SK-N-SH (cell line): Measurements from ENCODE around the gene ADGRF4. TPM values are rescaled to one million over a fixed set of nuclear protein-coding genes. Genes with fewer than 3 reads are reported as not detected.

ENCODE experiments used
- CTCF ChIA-PET: fragments of 300-600, 350-600 bp; formaldehyde crosslinking; extraction: SDS; loops from one replicate; lab custom pipeline; 2021; lab: Yijun Ruan, JAX
- POLR2A ChIA-PET: fragments of 350-600 bp; sonication (Branson Sonifier 250); formaldehyde crosslinking; extraction: SDS; loops from one replicate; lab custom pipeline; 2020; ENCODE audit warnings: antibody characterized with exemption, inconsistent platforms; lab: Yijun Ruan, JAX
- DNase-seq: peaks from one replicate; pipeline ENCODE4 v3.0.0; 2012
- H2AFZ ChIP-seq: fragments of 200-600 bp; sonication (generic); 2 replicates; pipeline ENCODE4 v1.8.1; 2016; ENCODE audit warnings: antibody characterized with exemption, mild to moderate bottlenecking, low read depth
- H3F3A ChIP-seq: fragments of 200-600 bp; sonication (generic); replicated peaks from 2 replicates; pipeline ENCODE3; 2016; ENCODE audit warnings: antibody characterized with exemption, mild to moderate bottlenecking; ENCODE audit not compliant: insufficient read depth
- H3K27ac ChIP-seq, 2 experiments: fragments of 200-500 bp in 1 of 2; fragments of 200-600 bp in 1 of 2; sonication (Bioruptor generic) in 1 of 2; sonication (generic), shearing (Covaris generic) in 1 of 2; 2 replicates each; pipeline versions ENCODE4 v1.5.1 to v1.6.1; 2014 to 2016; ENCODE audit warnings: low read depth in 2 of 2, inconsistent platforms in 1 of 2, low read length in 1 of 2, mild to moderate bottlenecking in 1 of 2, mixed read lengths in 1 of 2
- H3K27me3 ChIP-seq: fragments of 200-600 bp; sonication (generic), shearing (Covaris generic); 2 replicates; pipeline ENCODE4 v1.6.1; 2016; ENCODE audit warnings: mixed run types; ENCODE audit not compliant: insufficient read depth
- H3K36me3 ChIP-seq, 2 experiments: fragments of 200-500 bp in 1 of 2; fragments of 200-600 bp in 1 of 2; sonication (Bioruptor generic) in 1 of 2; sonication (generic) in 1 of 2; replicated peaks in 1 of 2; 2 replicates each; pipeline versions ENCODE3 to v1.5.1; 2014 to 2016; ENCODE audit warnings: low read length in 1 of 2, mild to moderate bottlenecking in 1 of 2; ENCODE audit not compliant: insufficient read depth in 2 of 2, control insufficient read depth in 1 of 2
- H3K4me1 ChIP-seq, 2 experiments: fragments of 200-500 bp in 1 of 2; fragments of 200-600 bp in 1 of 2; sonication (Bioruptor generic) in 1 of 2; sonication (generic), shearing (Covaris generic) in 1 of 2; 2 replicates each; pipeline versions ENCODE4 v1.5.1 to v1.6.1; 2014 to 2016; ENCODE audit warnings: low read depth in 1 of 2, low read length in 1 of 2, mixed run types in 1 of 2; ENCODE audit not compliant: insufficient read depth in 2 of 2, control insufficient read depth in 1 of 2
- H3K4me2 ChIP-seq: fragments of 200-600 bp; sonication (generic), shearing (Covaris generic); 2 replicates; pipeline ENCODE4 v1.6.1; 2017; ENCODE audit warnings: mixed run types
- H3K4me3 ChIP-seq, 2 experiments: fragments of 200-500 bp in 1 of 2; fragments of 200-600 bp in 1 of 2; sonication (Bioruptor generic) in 1 of 2; sonication (generic), shearing (Covaris generic) in 1 of 2; 2 replicates each; pipeline versions ENCODE4 v1.5.1 to v1.8.1; 2014 to 2016; ENCODE audit warnings: low read depth in 2 of 2, inconsistent platforms in 1 of 2, low read length in 1 of 2, mild to moderate bottlenecking in 1 of 2, mixed read lengths in 1 of 2, moderate library complexity in 1 of 2
- H3K79me2 ChIP-seq: fragments of 200-600 bp; sonication (generic); 2 replicates; pipeline ENCODE4 v1.8.1; 2017; ENCODE audit warnings: mild to moderate bottlenecking; ENCODE audit not compliant: insufficient read depth
- H3K9ac ChIP-seq: fragments of 200-600 bp; sonication (generic); 2 replicates; pipeline ENCODE4 v1.6.1; 2017; ENCODE audit warnings: mixed run types
- H3K9me2 ChIP-seq: fragments of 200-600 bp; sonication (generic); 2 replicates; pipeline ENCODE4 v1.6.1; 2017; ENCODE audit warnings: mixed run types
- H3K9me3 ChIP-seq: fragments of 200-600 bp; sonication (generic); 2 replicates; pipeline ENCODE4 v1.6.1; 2017; ENCODE audit warnings: mixed run types, mild to moderate bottlenecking, moderate library complexity
- H4K20me1 ChIP-seq: fragments of 200-600 bp; sonication (generic); 2 replicates; pipeline ENCODE4 v1.6.1; 2017; ENCODE audit warnings: mild to moderate bottlenecking, mixed run types; ENCODE audit not compliant: insufficient read depth
- CHD2 ChIP-seq: fragments of 150-350 bp; IDR thresholded peaks from 2 replicates; pipeline ENCODE4 v1.6.1; 2018; ENCODE audit warnings: low read length; ENCODE audit not compliant: partially characterized antibody
- EP300 ChIP-seq, 2 experiments: IDR thresholded peaks; 2 replicates each; pipeline versions ENCODE4 v1.4.0 to v1.6.1; 2012; ENCODE audit warnings: borderline replicate concordance in 1 of 2, low read depth in 1 of 2, low read length in 1 of 2
- EZH2phosphoT487 ChIP-seq: fragments of 200-600 bp; sonication (generic); IDR thresholded peaks from 2 replicates; pipeline ENCODE4 v1.6.1; 2017; ENCODE audit warnings: low read depth, mixed run types, mild to moderate bottlenecking, antibody characterized with exemption, moderate library complexity, borderline replicate concordance
- FOSL2 ChIP-seq: IDR thresholded peaks from 2 replicates; pipeline ENCODE4 v1.4.0; 2012; ENCODE audit warnings: low read depth, mild to moderate bottlenecking, moderate library complexity, borderline replicate concordance
- FOXJ3 ChIP-seq: sonication (generic); formaldehyde crosslinking; IDR thresholded peaks from 2 replicates; pipeline ENCODE4 v1.5.1; 2020; ENCODE audit warnings: mild to moderate bottlenecking, missing genetic modification reagents
- FOXM1 ChIP-seq: IDR thresholded peaks from 2 replicates; pipeline ENCODE4 v1.4.0; 2012; ENCODE audit warnings: low read depth, mild to moderate bottlenecking
- GABPA ChIP-seq: IDR thresholded peaks from 2 replicates; pipeline ENCODE4 v1.4.0; 2012; ENCODE audit warnings: low read depth, mild to moderate bottlenecking
- JUND ChIP-seq: IDR thresholded peaks from 2 replicates; pipeline ENCODE4 v1.4.0; 2012
- MEF2A ChIP-seq: IDR thresholded peaks from 2 replicates; pipeline ENCODE4 v1.4.0; 2012; ENCODE audit warnings: low read depth, borderline replicate concordance
- MXI1 ChIP-seq: IDR thresholded peaks from 2 replicates; pipeline ENCODE4 v1.6.1; 2012; ENCODE audit warnings: mild to moderate bottlenecking, low read depth, low read length, improper control_type of control experiment
- NRF1 ChIP-seq: IDR thresholded peaks from 2 replicates; pipeline ENCODE4 v1.6.1; 2012; ENCODE audit warnings: low read depth, mild to moderate bottlenecking, low read length
- POLR2AphosphoS5 ChIP-seq: IDR thresholded peaks from 2 replicates; pipeline ENCODE4 v1.6.1; 2012; ENCODE audit warnings: low read depth, low read length
- RAD21 ChIP-seq: IDR thresholded peaks from 2 replicates; pipeline ENCODE4 v1.6.1; 2012; ENCODE audit warnings: mild to moderate bottlenecking, low read length
- RFX5 ChIP-seq: IDR thresholded peaks from 2 replicates; pipeline ENCODE4 v1.6.1; 2012; ENCODE audit warnings: mild to moderate bottlenecking, improper control_type of control experiment, low read length
- RXRA ChIP-seq: IDR thresholded peaks from 2 replicates; pipeline ENCODE4 v1.4.0; 2012; ENCODE audit warnings: low read depth, mild to moderate bottlenecking, borderline replicate concordance
- TAF1 ChIP-seq: IDR thresholded peaks from 2 replicates; pipeline ENCODE4 v1.6.1; 2012; ENCODE audit warnings: low read depth, mild to moderate bottlenecking, low read length, moderate library complexity, borderline replicate concordance
- YY1 ChIP-seq: IDR thresholded peaks from 2 replicates; pipeline ENCODE4 v1.4.0; 2012; ENCODE audit warnings: low read depth, mild to moderate bottlenecking
- WGBS: methylation state at CpG from one replicate; pipeline ENCODE4 v1.1.6; 2017; ENCODE audit warnings: low lambda C conversion rate; 5-methylcytosine and 5-hydroxymethylcytosine counted together
- polyA plus RNA-seq, 3 experiments: library from polyadenylated mRNA; depleted of rRNA; stranded (reverse); fragments of >200 nt; gene quantifications; 2 replicates each; pipeline ENCODE4 v1.2.3, GENCODE V29; 2012
- TF ChIP-seq, protein P1 (sequence below): fragments of 200-600 bp; sonication (generic); IDR thresholded peaks from 2 replicates; pipeline ENCODE4 v1.6.1; 2017; ENCODE audit warnings: antibody characterized with exemption, mild to moderate bottlenecking, moderate library complexity
- TF ChIP-seq, protein P2 (sequence below): IDR thresholded peaks from 2 replicates; pipeline ENCODE4 v1.4.0; 2012; ENCODE audit warnings: low read depth
- TF ChIP-seq, protein P3 (sequence below): IDR thresholded peaks from 2 replicates; pipeline ENCODE4; 2012
- TF ChIP-seq, protein P4 (sequence below): IDR thresholded peaks from 2 replicates; pipeline ENCODE4 v1.4.0; 2012; ENCODE audit warnings: low read depth, borderline replicate concordance

Gene ADGRF4
- polyA plus RNA-seq, 1 of the 3 experiments (the other 2 are of a cell fraction): not detected

DNA sequence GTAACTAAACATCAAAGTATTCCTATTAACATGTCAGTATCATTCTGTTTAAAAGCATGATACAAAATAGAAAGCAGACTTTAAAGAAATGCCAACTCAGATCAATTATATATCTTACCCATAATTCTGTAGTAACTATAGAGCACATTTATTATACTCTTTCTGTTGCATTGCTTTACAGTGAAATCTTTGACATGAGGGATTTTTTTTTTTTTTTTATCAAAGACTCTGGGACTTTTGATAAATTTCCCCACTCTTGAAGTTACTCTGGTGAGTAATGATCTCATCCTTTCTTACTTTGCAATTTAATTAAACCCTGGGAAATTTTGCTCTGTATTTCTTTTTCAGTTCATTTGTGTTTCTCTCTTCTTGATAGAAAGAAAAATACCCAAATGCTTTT lies 17.4 kb downstream of the ADGRF4 start:
- Histone ChIP-seq H4K20me1 (no peaks in the 10 kb centered on the region), H3K9ac (no peak overlapping the region), H3K36me3 (no peaks in the 10 kb centered on the region), H2AFZ (no peak overlapping the region), H3K27ac (no peak overlapping the region), H3K27me3 (peaks cover 39% of the 10 kb centered on the region; the same call in 1 of the 2 replicates), H3K9me3 (no peaks in the 10 kb centered on the region), H3K4me3 (no peak overlapping the region), H3K4me1 (no peaks in the 10 kb centered on the region), H3K4me2 (no peak overlapping the region), H3K79me2 (no peaks in the 10 kb centered on the region), H3K9me2 (no peaks in the 10 kb centered on the region), H3F3A (no peaks in the 10 kb centered on the region)
- no peak for DNase-seq
- ChIA-PET CTCF (no interaction called here), POLR2A (no interaction called here)
- TF ChIP-seq EZH2phosphoT487 (no peak), RAD21 (no peak), GABPA (no peak), FOXJ3 (CRISPR knock-in tag) (no peak), MXI1 (no peak), EP300 (IDR thresholded peaks at IDR 0.05; ENCODE audit: borderline replicate concordance in 1 of 2, low read depth in 1 of 2, low read length in 1 of 2) (no peak), FOSL2 (no peak), MEF2A (no peak), JUND (no peak), YY1 (no peak), CHD2 (no peak)
- TF ChIP-seq, protein P1, sequence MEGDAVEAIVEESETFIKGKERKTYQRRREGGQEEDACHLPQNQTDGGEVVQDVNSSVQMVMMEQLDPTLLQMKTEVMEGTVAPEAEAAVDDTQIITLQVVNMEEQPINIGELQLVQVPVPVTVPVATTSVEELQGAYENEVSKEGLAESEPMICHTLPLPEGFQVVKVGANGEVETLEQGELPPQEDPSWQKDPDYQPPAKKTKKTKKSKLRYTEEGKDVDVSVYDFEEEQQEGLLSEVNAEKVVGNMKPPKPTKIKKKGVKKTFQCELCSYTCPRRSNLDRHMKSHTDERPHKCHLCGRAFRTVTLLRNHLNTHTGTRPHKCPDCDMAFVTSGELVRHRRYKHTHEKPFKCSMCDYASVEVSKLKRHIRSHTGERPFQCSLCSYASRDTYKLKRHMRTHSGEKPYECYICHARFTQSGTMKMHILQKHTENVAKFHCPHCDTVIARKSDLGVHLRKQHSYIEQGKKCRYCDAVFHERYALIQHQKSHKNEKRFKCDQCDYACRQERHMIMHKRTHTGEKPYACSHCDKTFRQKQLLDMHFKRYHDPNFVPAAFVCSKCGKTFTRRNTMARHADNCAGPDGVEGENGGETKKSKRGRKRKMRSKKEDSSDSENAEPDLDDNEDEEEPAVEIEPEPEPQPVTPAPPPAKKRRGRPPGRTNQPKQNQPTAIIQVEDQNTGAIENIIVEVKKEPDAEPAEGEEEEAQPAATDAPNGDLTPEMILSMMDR: no peak
- TF ChIP-seq, protein P2, sequence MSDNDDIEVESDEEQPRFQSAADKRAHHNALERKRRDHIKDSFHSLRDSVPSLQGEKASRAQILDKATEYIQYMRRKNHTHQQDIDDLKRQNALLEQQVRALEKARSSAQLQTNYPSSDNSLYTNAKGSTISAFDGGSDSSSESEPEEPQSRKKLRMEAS: no peak

DNA sequence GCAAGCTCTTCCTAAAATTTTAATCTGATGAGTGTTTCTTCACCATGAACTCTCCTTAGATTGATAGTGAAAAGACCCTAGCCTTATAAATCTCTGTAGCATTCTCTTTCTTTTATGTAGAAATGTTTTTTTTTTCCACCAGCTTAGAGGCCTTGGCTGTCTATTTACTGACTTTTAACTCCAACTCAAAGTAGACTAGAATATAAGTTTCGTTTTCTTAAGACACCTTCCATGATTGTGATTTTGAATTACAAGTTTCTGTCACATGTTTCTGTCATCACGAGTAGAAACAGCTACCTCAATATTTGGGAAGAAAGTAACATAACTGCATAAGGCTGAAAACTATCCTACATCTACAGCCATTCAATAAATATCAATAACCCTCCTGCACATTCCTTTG lies 17.8 kb downstream of the ADGRF4 start:
- Histone ChIP-seq H3F3A (no peaks in the 10 kb centered on the region), H3K4me1 (no peaks in the 10 kb centered on the region), H3K27ac (no peak overlapping the region), H3K9me3 (no peaks in the 10 kb centered on the region), H2AFZ (no peak overlapping the region), H4K20me1 (no peaks in the 10 kb centered on the region), H3K36me3 (no peaks in the 10 kb centered on the region), H3K27me3 (peaks cover 36% of the 10 kb centered on the region; the same call in 1 of the 2 replicates), H3K79me2 (no peaks in the 10 kb centered on the region), H3K9me2 (no peaks in the 10 kb centered on the region), H3K4me2 (no peak overlapping the region), H3K4me3 (no peak overlapping the region), H3K9ac (no peak overlapping the region)
- ChIA-PET CTCF (no interaction called here), POLR2A (no interaction called here)
- DNase-seq: no peak
- 6% methylated on average over 2 of the region's 2 CpGs for WGBS
- TF ChIP-seq FOXM1 (no peak), YY1 (no peak), NRF1 (no peak), FOXJ3 (CRISPR knock-in tag) (no peak), RFX5 (no peak), TAF1 (no peak), EZH2phosphoT487 (no peak), RXRA (no peak), POLR2AphosphoS5 (no peak)
- TF ChIP-seq, protein P1: no peak
- TF ChIP-seq, protein P2: no peak
- TF ChIP-seq, protein P3, sequence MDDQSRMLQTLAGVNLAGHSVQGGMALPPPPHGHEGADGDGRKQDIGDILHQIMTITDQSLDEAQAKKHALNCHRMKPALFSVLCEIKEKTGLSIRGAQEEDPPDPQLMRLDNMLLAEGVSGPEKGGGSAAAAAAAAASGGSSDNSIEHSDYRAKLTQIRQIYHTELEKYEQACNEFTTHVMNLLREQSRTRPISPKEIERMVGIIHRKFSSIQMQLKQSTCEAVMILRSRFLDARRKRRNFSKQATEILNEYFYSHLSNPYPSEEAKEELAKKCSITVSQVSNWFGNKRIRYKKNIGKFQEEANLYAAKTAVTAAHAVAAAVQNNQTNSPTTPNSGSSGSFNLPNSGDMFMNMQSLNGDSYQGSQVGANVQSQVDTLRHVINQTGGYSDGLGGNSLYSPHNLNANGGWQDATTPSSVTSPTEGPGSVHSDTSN: no peak
- TF ChIP-seq, protein P4, sequence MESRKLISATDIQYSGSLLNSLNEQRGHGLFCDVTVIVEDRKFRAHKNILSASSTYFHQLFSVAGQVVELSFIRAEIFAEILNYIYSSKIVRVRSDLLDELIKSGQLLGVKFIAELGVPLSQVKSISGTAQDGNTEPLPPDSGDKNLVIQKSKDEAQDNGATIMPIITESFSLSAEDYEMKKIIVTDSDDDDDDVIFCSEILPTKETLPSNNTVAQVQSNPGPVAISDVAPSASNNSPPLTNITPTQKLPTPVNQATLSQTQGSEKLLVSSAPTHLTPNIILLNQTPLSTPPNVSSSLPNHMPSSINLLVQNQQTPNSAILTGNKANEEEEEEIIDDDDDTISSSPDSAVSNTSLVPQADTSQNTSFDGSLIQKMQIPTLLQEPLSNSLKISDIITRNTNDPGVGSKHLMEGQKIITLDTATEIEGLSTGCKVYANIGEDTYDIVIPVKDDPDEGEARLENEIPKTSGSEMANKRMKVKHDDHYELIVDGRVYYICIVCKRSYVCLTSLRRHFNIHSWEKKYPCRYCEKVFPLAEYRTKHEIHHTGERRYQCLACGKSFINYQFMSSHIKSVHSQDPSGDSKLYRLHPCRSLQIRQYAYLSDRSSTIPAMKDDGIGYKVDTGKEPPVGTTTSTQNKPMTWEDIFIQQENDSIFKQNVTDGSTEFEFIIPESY: no peak
